ENCODE measurements around the gene DDT.
"Not testable (repeated sequence)": the region's sequence is repeated elsewhere in the genome, so short reads cannot be mapped to it uniquely, and the experiment has no call there.

DDT gene

GRCh38 chr22:23986538-23987178 is 12.4 kb upstream of the DDT start:
- DNase-seq: not testable (repeated sequence)

GRCh38 chr22:23986089-23986488 is 11.8 kb upstream of the DDT start:
- DNase-seq: not testable (repeated sequence)

- DNase-seq: no peak
These were observed 10.2 kb upstream of the DDT start for GRCh38 chr22:23984430-23984829.

- not testable (repeated sequence) for DNase-seq
These were observed 6.3 kb upstream of the DDT start for GRCh38 chr22:23980567-23980966.

- DNase-seq: not testable (repeated sequence)
These were observed 5.5 kb upstream of the DDT start, which contains the start of gene GSTT2 for GRCh38 chr22:23979557-23980240. Gene GSTT2 (plus strand): TSS chr22:23980134.

GRCh38 chr22:23977304-23977703 is 3.1 kb upstream of the DDT start:
- not testable (repeated sequence) for DNase-seq

GRCh38 chr22:23974836-23975352 is 653 bp upstream of the DDT start:
- DNase-seq: not testable (repeated sequence)

- not testable (repeated sequence) for DNase-seq
These were observed 2.3 kb downstream of the DDT start for GRCh38 chr22:23971927-23972326.

- no peak for DNase-seq
These were observed 3.3 kb downstream of the DDT start for GRCh38 chr22:23970816-23971486.

- DNase-seq: no peak
These were observed 4.0 kb downstream of the DDT start for GRCh38 chr22:23970201-23970641.

- DNase-seq: no peak
These were observed 5.2 kb downstream of the DDT start for GRCh38 chr22:23969071-23969470.

GRCh38 chr22:23966568-23966967 is 7.7 kb downstream of the DDT start, which contains the start of gene DDTL:
Gene DDTL (plus strand): TSS chr22:23966888. CDS start chr22:23966915, 27 bp downstream.
- not testable (repeated sequence) for DNase-seq

GRCh38 chr22:23966094-23966493 is 8.1 kb downstream of the DDT start:
- DNase-seq: not testable (repeated sequence)

GRCh38 chr22:23961084-23961771 is 13.0 kb downstream of the DDT start, which contains the start of gene GSTT2B:
Gene GSTT2B (minus strand): TSS chr22:23961195. CDS start chr22:23961131, 64 bp downstream.
- DNase-seq: not testable (repeated sequence)

GRCh38 chr22:23956301-23956900 is 17.8 kb downstream of the DDT start:
- DNase-seq: peak; percentile 76

- DNase-seq: not testable (repeated sequence)
These were observed 18.4 kb downstream of the DDT start for GRCh38 chr22:23955886-23956285.

- DNase-seq: not testable (repeated sequence)
These were observed 19.3 kb downstream of the DDT start for GRCh38 chr22:23954991-23955305.

- not testable (repeated sequence) for DNase-seq
These were observed 19.8 kb downstream of the DDT start for GRCh38 chr22:23954193-23954990.

GRCh38 chr22:23953485-23953884 is 20.8 kb downstream of the DDT start:
- DNase-seq: not testable (repeated sequence)

- DNase-seq: not testable (repeated sequence)
These were observed 21.3 kb downstream of the DDT start for GRCh38 chr22:23952794-23953405.

- not testable (repeated sequence) for DNase-seq
These were observed 22.9 kb downstream of the DDT start for GRCh38 chr22:23951383-23951782.

Data from retina (tissue), 1 donor.